Ishikawa (cell line): ENCODE data around the gene GMDS.

Experiments used
- CEBPB ChIP-seq: IDR thresholded peaks from 2 replicates; pipeline ENCODE4 v1.6.1; 2012
- CREB1 ChIP-seq: IDR thresholded peaks from 2 replicates; pipeline ENCODE4 v1.6.1; 2012; ENCODE audit warnings: low read depth
- EP300 ChIP-seq: IDR thresholded peaks from 2 replicates; pipeline ENCODE4 v1.6.1; 2012; ENCODE audit warnings: borderline replicate concordance
- FOXM1 ChIP-seq: IDR thresholded peaks from 2 replicates; pipeline ENCODE4 v1.6.1; 2012; ENCODE audit warnings: low read depth, borderline replicate concordance
- RAD21 ChIP-seq: IDR thresholded peaks from 2 replicates; pipeline ENCODE4 v1.6.1; 2012; ENCODE audit warnings: low read depth
- YY1 ChIP-seq: IDR thresholded peaks from 2 replicates; pipeline ENCODE4 v1.6.1; 2012; ENCODE audit warnings: low read depth
- TF ChIP-seq, protein P1 (sequence below): IDR thresholded peaks from 2 replicates; pipeline ENCODE4 v1.6.1; 2012

DNA sequence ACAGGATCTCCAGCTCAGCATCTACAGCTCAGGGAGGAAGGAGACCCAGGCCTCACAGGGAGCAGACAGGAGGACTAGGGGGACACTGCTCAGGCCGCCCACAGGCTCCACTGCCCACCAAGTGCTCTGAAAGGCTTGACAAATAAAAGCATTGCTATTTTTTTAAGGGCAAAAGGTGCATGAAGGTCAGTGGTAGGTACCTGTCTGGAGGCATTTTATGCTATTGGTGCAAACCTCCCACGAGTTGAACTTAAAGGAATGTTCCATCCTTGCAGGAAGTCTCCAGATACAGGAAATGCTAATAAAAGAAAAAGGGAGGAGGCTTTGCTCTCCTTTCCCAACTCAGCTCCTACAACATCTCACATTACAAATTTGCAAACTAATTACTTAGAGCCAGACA is 407.6 kb downstream of the GMDS start:
- TF ChIP-seq EP300 (no peak), CEBPB (no peak), RAD21 (no peak), FOXM1 (no peak), YY1 (no peak), CREB1 (no peak)
- TF ChIP-seq, protein P1, sequence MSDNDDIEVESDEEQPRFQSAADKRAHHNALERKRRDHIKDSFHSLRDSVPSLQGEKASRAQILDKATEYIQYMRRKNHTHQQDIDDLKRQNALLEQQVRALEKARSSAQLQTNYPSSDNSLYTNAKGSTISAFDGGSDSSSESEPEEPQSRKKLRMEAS: no peak
